Measurements from ENCODE around the gene KCNJ14.

DNA sequence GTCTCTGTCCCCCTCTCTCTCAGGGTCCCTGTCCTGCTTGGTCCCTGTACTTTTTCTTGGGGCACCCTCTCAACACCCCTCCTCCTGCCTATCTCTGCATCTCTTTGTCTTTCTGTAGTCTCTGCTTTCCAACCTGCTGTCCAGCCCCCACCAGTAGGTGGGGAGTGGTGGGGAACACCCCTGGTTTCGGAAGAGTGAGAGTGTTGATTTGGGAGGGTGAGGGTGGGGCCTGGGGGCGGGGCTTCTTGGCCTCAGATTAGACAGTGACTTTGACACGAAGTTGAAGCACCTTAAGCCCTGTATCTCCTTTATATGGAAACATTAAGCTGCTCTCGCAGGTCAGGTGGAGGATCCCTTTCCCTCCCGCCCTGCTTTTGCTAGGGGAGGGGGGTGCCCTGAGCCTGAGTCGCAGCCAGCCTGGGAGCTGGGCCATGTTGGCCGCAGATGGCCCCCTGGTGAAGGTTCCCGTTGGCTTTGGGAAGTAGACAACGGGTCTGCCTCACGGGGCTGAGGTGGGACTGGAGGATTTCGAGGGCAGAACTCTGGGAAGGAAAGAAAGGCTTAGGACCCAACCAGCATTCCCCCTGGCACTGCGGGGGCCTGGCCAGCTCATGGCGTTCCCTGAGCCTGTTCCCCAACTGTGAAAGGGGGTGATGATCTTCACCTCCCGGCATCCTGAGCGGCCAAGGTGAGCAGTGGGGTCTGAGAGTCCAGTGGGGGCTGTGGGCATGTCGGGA, at the start of gene KCNJ14:
- TF ChIP-seq, protein P1, sequence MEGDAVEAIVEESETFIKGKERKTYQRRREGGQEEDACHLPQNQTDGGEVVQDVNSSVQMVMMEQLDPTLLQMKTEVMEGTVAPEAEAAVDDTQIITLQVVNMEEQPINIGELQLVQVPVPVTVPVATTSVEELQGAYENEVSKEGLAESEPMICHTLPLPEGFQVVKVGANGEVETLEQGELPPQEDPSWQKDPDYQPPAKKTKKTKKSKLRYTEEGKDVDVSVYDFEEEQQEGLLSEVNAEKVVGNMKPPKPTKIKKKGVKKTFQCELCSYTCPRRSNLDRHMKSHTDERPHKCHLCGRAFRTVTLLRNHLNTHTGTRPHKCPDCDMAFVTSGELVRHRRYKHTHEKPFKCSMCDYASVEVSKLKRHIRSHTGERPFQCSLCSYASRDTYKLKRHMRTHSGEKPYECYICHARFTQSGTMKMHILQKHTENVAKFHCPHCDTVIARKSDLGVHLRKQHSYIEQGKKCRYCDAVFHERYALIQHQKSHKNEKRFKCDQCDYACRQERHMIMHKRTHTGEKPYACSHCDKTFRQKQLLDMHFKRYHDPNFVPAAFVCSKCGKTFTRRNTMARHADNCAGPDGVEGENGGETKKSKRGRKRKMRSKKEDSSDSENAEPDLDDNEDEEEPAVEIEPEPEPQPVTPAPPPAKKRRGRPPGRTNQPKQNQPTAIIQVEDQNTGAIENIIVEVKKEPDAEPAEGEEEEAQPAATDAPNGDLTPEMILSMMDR (IDR thresholded peaks at IDR 0.05) = no peak
- no peak for TF ChIP-seq POLR2A (IDR thresholded peaks at IDR 0.05)

Measured in vagina (tissue), 2 donors.